K562 (cell line): ENCODE measurements around the gene ZSWIM6. TPM values are rescaled to one million over a fixed set of nuclear protein-coding genes. Genes with fewer than 3 reads are reported as not detected.

Source experiments
- ATAC-seq: fragments of 200-7000 bp; cut with Tn5 transposase; 3 replicates; pipeline ENCODE4 v1.9.1; 2020; ENCODE audit warnings: moderate library complexity
- BruUV-seq: library from RNA; stranded (reverse); fragments of 400-500 nt; replicated peaks from 2 replicates; lab custom pipeline; 2021; lab: Mats Ljungman, UMichigan
- CTCF ChIA-PET: fragments of 300-600 bp; formaldehyde crosslinking; extraction: SDS; loops from one replicate; lab custom pipeline; 2021; ENCODE audit warnings: low intra/inter-chr PET ratio; lab: Yijun Ruan, JAX
- POLR2A ChIA-PET: fragments of 300-600, 350-650 bp; sonication (Branson Sonifier 250); formaldehyde crosslinking; extraction: SDS; loops from one replicate; lab custom pipeline; 2021; ENCODE audit warnings: antibody characterized with exemption, inconsistent platforms; lab: Yijun Ruan, JAX
- DNase-seq, 4 experiments: peaks; one replicate each; pipeline versions ENCODE4 v3.0.0 to v3.0.0-alpha.2; 2011 to 2018; ENCODE audit warnings: low spot score in 3 of 4, mixed read lengths in 3 of 4; ENCODE audit errors: extremely low read depth in 1 of 4
- FAIRE-seq: peaks from 2 replicates; lab custom pipeline; 2011; peaks lifted over from hg19 to GRCh38; lab: Jason Lieb, UNC
- H2AFZ ChIP-seq: 2 replicates; pipeline ENCODE4 v1.6.0; 2011; ENCODE audit warnings: low read depth, low read length, control low read depth, inconsistent platforms
- H3K27ac ChIP-seq: fragments of 200-600 bp; 3 replicates; pipeline ENCODE4 v1.8.0; 2011; ENCODE audit warnings: low read depth, mild to moderate bottlenecking, control low read depth, inconsistent platforms, low read length, moderate library complexity, mixed read lengths; ENCODE audit errors: extremely low read depth
- H3K27me3 ChIP-seq, 2 experiments: fragments of 300-600 bp in 1 of 2; 2 replicates in 1 of 2; 3 replicates in 1 of 2; pipeline versions ENCODE4 v1.6.0 to v1.8.0; 2011; ENCODE audit warnings: inconsistent platforms in 2 of 2, low read length in 2 of 2, mild to moderate bottlenecking in 1 of 2, mixed read lengths in 1 of 2, moderate library complexity in 1 of 2; ENCODE audit not compliant: control insufficient read depth in 2 of 2, insufficient read depth in 2 of 2
- H3K36me3 ChIP-seq: fragments of 300-600 bp; 3 replicates; pipeline ENCODE4 v1.8.0; 2011; ENCODE audit warnings: mild to moderate bottlenecking, low read length, inconsistent platforms; ENCODE audit not compliant: control insufficient read depth, insufficient read depth
- H3K4me1 ChIP-seq, 2 experiments: fragments of 200-600 bp in 1 of 2; replicated peaks in 1 of 2; 2 replicates in 1 of 2; 3 replicates in 1 of 2; pipeline versions ENCODE4 v1.5.1 to v1.8.0; 2011; ENCODE audit warnings: inconsistent platforms in 2 of 2, low read length in 2 of 2, mild to moderate bottlenecking in 1 of 2, mixed read lengths in 1 of 2, moderate library complexity in 1 of 2; ENCODE audit not compliant: control insufficient read depth in 2 of 2, insufficient read depth in 2 of 2
- H3K4me2 ChIP-seq: 2 replicates; pipeline ENCODE4 v1.6.1; 2011; ENCODE audit warnings: low read length, control low read depth, inconsistent platforms, mixed read lengths; ENCODE audit not compliant: insufficient read depth
- H3K4me3 ChIP-seq: fragments of 200-600 bp; sonication (generic), shearing (Covaris generic); 2 replicates; pipeline ENCODE4 v1.5.1; 2016; ENCODE audit warnings: control low read depth, inconsistent platforms
- H3K79me2 ChIP-seq: fragments of 200-600 bp; 3 replicates; pipeline ENCODE4 v1.8.0; 2011; ENCODE audit warnings: low read length, inconsistent platforms; ENCODE audit not compliant: control insufficient read depth, insufficient read depth
- H3K9ac ChIP-seq, 2 experiments: 2 replicates each; pipeline versions ENCODE4 v1.6.0 to v1.6.1; 2011; ENCODE audit warnings: low read depth in 2 of 2, low read length in 2 of 2, control low read depth in 1 of 2, inconsistent platforms in 1 of 2, mild to moderate bottlenecking in 1 of 2, mixed read lengths in 1 of 2; ENCODE audit not compliant: insufficient read depth in 1 of 2
- H3K9me1 ChIP-seq: one replicate; pipeline ENCODE4 v1.6.0; 2011; ENCODE audit warnings: inconsistent platforms, mild to moderate bottlenecking, low read length, moderate library complexity; ENCODE audit not compliant: control insufficient read depth, insufficient read depth
- H3K9me3 ChIP-seq: replicated peaks from 2 replicates; pipeline ENCODE4 v1.5.1; 2011; ENCODE audit warnings: low read depth, low read length, inconsistent platforms; ENCODE audit not compliant: control insufficient read depth, insufficient read depth
- H4K20me1 ChIP-seq: replicated peaks from 2 replicates; pipeline ENCODE4 v1.6.1; 2011; ENCODE audit warnings: low read length, inconsistent platforms, mixed read lengths; ENCODE audit not compliant: control insufficient read depth, insufficient read depth
- EP300 ChIP-seq: IDR thresholded peaks from 2 replicates; pipeline ENCODE4 v1.6.1; 2012; ENCODE audit warnings: low read length, improper control_type of control experiment
- HDAC1 ChIP-seq, 2 experiments: fragments of 450-650 bp; IDR thresholded peaks; 2 replicates each; pipeline ENCODE4 v1.6.1; 2016 to 2017; ENCODE audit warnings: inconsistent platforms in 1 of 2, mild to moderate bottlenecking in 1 of 2, moderate library complexity in 1 of 2
- HNRNPUL1 ChIP-seq: fragments of 200-400 bp; formaldehyde crosslinking; IDR thresholded peaks from 2 replicates; pipeline ENCODE4 v1.6.1; 2017; ENCODE audit warnings: low read length
- KAT8 ChIP-seq: fragments of 450-650 bp; IDR thresholded peaks from 2 replicates; pipeline ENCODE4 v1.6.1; 2016; ENCODE audit warnings: low read depth, mild to moderate bottlenecking
- LEF1 ChIP-seq: fragments of 450-650 bp; IDR thresholded peaks from 2 replicates; pipeline ENCODE4 v1.6.1; 2016; ENCODE audit warnings: mild to moderate bottlenecking
- MTF1 ChIP-seq: fragments of 250-450 bp; sonication (Bioruptor Pico); IDR thresholded peaks from 2 replicates; pipeline ENCODE4 v1.9.0; 2021; ENCODE audit warnings: moderate library complexity, mild to moderate bottlenecking, inconsistent platforms, borderline replicate concordance
- MYBL2 ChIP-seq, 2 experiments: fragments of 450-650 bp in 1 of 2; sonication (generic) in 1 of 2; formaldehyde crosslinking in 1 of 2; IDR thresholded peaks; 2 replicates each; pipeline versions ENCODE4 v1.6.1 to v1.8.1; 2017 to 2022; ENCODE audit warnings: borderline replicate concordance in 1 of 2, inconsistent platforms in 1 of 2, low read depth in 1 of 2, mild to moderate bottlenecking in 1 of 2, missing genetic modification reagents in 1 of 2, moderate library complexity in 1 of 2
- NRF1 ChIP-seq, 2 experiments: fragments of 450-650 bp; IDR thresholded peaks in 1 of 2; conservative IDR thresholded peaks in 1 of 2; 2 replicates each; pipeline ENCODE4 v1.6.1; 2014; ENCODE audit warnings: mild to moderate bottlenecking in 2 of 2
- PKNOX1 ChIP-seq: fragments of 450-650 bp; IDR thresholded peaks from 2 replicates; pipeline ENCODE4 v1.6.1; 2016
- SAFB2 ChIP-seq: fragments of 200-400 bp; formaldehyde crosslinking; IDR thresholded peaks from 2 replicates; pipeline ENCODE4 v1.6.1; 2018; ENCODE audit warnings: borderline replicate concordance, low read length, low read depth, moderate library complexity; ENCODE audit not compliant: severe bottlenecking
- SNAPC5 ChIP-seq: fragments of 250-450 bp; sonication (Bioruptor Pico); IDR thresholded peaks from 2 replicates; pipeline ENCODE4 v1.8.0; 2021; ENCODE audit warnings: moderate library complexity, mild to moderate bottlenecking, inconsistent platforms
- SPI1 ChIP-seq: IDR thresholded peaks from 2 replicates; pipeline ENCODE4 v1.6.1; 2011; ENCODE audit warnings: low read depth, low read length, control low read depth, borderline replicate concordance
- ZFPM2 ChIP-seq: fragments of 250-450 bp; sonication (Bioruptor Pico); IDR thresholded peaks from 2 replicates; pipeline ENCODE4 v1.5.1; 2022; ENCODE audit warnings: mild to moderate bottlenecking
- ZNF23 ChIP-seq: fragments of 250-450 bp; sonication (Bioruptor Pico); IDR thresholded peaks from 2 replicates; pipeline ENCODE4 v1.4.0; 2020; ENCODE audit warnings: mild to moderate bottlenecking
- WGBS: fragments of 100-300 bp; shearing (Covaris generic); methylation state at CpG from one replicate; pipeline ENCODE4 v1.1.6; 2016; ENCODE audit warnings: low coverage, mixed read lengths; ENCODE audit not compliant: insufficient coverage; ENCODE audit errors: missing lambda C conversion rate; 5-methylcytosine and 5-hydroxymethylcytosine counted together
- in situ Hi-C: fragments of 300-500 bp; cut with MboI; formaldehyde crosslinking; loops from 4 replicates; pipeline ENCODE4 v1.15.0; 2018; ENCODE audit warnings: inconsistent platforms, mixed read lengths
- intact Hi-C: fragments of 100-400 bp; cut with micrococcal nuclease; formaldehyde crosslinking; loops from 2 replicates; pipeline ENCODE4 v1.14.2; 2022
- polyA plus RNA-seq, 8 experiments: library from polyadenylated mRNA; depleted of rRNA in 4 of 8; stranded (reverse) in 5 of 8; unstranded in 3 of 8; fragments of >200 nt; fragmentation: Nextera tagmentation in 2 of 8; fragmentation: Illumina TruSeq in 1 of 8; extraction: Ambion mirVana in 2 of 8; extraction: Trizol in 1 of 8; gene quantifications; 2 replicates each; pipeline versions ENCODE4 v1.2.1 to v1.2.3, GENCODE V29; 2011 to 2014; ENCODE audit warnings: inconsistent platforms in 1 of 8, missing spikeins in 1 of 8
- total RNA-seq, 7 experiments: library from RNA; depleted of rRNA in 6 of 7; stranded (reverse); fragments of >200 nt in 6 of 7; fragmentation: Illumina TruSeq in 2 of 7; extraction: Trizol in 2 of 7; gene quantifications; 2 replicates each; pipeline versions ENCODE4 v1.2.1 to v1.2.3, GENCODE V29; 2011 to 2021; ENCODE audit warnings: low replicate concordance in 1 of 7
- TF ChIP-seq, protein P1 (sequence below): fragments of 450-650 bp; IDR thresholded peaks from 2 replicates; pipeline ENCODE4 v1.6.1; 2018; ENCODE audit not compliant: partially characterized antibody
- TF ChIP-seq, protein P2 (sequence below): sonication (generic); formaldehyde crosslinking; IDR thresholded peaks from 2 replicates; pipeline ENCODE4 v1.8.0; 2022; ENCODE audit warnings: missing genetic modification reagents, mild to moderate bottlenecking, borderline replicate concordance

ZSWIM6 gene
- total and polyA plus RNA-seq, 9 of the 15 experiments (the other 6 are each of a cell fraction or from before 2014, with no cell fraction given) = 0.81 to 3.2 (median 2.0) TPM

GRCh38 chr5:61379677-61380076, 47.6 kb downstream of the ZSWIM6 start:
- CTCF ChIA-PET = no interaction called here
- Histone ChIP-seq H3K4me1 (no peaks in the 10 kb centered on the region), H3K79me2 (no peaks in the 10 kb centered on the region), H3K9me1 (no peaks in the 10 kb centered on the region), H3K36me3 (no peaks in the 10 kb centered on the region), H3K9ac (no peak overlapping the region), H2AFZ (no peak overlapping the region), H3K9me3 (no peaks in the 10 kb centered on the region), H3K4me3 (no peak overlapping the region), H3K27ac (no peak overlapping the region), H3K27me3 (no peaks in the 10 kb centered on the region), H3K4me2 (no peak overlapping the region), H4K20me1 (no peaks in the 10 kb centered on the region)
- POLR2A ChIA-PET = no interaction called here
- ATAC-seq (no peak), DNase-seq (no peak), FAIRE-seq (no peak)
- intact Hi-C loops (no loop called here), in situ Hi-C loops (no loop called here)
- 6% methylated on average over 2 of the region's 2 CpGs for WGBS
- BruUV-seq = no TSS peak
- TF ChIP-seq PKNOX1 (no peak), HNRNPUL1 (no peak), MYBL2 (IDR thresholded peaks at IDR 0.05; ENCODE audit: low read depth) (no peak), MYBL2 (CRISPR knock-in tag; IDR thresholded peaks at IDR 0.05; ENCODE audit: borderline replicate concordance) (no peak), ZFPM2 (CRISPR knock-in tag) (no peak), ZNF23 (no peak), HDAC1 (IDR thresholded peaks at IDR 0.05) (no peak), SPI1 (no peak), KAT8 (no peak), MTF1 (CRISPR knock-in tag) (no peak), LEF1 (no peak), SNAPC5 (CRISPR knock-in tag) (no peak), SAFB2 (no peak), EP300 (no peak), NRF1 (conservative IDR thresholded peaks at IDR 0.05 in 1 of 2, IDR thresholded peaks at IDR 0.05 in 1 of 2) (no peak)
- TF ChIP-seq, protein P1, sequence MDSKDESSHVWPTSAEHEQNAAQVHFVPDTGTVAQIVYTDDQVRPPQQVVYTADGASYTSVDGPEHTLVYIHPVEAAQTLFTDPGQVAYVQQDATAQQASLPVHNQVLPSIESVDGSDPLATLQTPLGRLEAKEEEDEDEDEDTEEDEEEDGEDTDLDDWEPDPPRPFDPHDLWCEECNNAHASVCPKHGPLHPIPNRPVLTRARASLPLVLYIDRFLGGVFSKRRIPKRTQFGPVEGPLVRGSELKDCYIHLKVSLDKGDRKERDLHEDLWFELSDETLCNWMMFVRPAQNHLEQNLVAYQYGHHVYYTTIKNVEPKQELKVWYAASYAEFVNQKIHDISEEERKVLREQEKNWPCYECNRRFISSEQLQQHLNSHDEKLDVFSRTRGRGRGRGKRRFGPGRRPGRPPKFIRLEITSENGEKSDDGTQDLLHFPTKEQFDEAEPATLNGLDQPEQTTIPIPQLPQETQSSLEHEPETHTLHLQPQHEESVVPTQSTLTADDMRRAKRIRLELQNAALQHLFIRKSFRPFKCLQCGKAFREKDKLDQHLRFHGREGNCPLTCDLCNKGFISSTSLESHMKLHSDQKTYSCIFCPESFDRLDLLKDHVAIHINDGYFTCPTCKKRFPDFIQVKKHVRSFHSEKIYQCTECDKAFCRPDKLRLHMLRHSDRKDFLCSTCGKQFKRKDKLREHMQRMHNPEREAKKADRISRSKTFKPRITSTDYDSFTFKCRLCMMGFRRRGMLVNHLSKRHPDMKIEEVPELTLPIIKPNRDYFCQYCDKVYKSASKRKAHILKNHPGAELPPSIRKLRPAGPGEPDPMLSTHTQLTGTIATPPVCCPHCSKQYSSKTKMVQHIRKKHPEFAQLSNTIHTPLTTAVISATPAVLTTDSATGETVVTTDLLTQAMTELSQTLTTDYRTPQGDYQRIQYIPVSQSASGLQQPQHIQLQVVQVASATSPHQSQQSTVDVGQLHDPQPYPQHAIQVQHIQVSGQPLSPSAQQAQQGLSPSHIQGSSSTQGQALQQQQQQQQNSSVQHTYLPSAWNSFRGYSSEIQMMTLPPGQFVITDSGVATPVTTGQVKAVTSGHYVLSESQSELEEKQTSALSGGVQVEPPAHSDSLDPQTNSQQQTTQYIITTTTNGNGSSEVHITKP = no peak
- TF ChIP-seq, protein P2, sequence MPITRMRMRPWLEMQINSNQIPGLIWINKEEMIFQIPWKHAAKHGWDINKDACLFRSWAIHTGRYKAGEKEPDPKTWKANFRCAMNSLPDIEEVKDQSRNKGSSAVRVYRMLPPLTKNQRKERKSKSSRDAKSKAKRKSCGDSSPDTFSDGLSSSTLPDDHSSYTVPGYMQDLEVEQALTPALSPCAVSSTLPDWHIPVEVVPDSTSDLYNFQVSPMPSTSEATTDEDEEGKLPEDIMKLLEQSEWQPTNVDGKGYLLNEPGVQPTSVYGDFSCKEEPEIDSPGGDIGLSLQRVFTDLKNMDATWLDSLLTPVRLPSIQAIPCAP (CRISPR knock-in tag) = no peak
